Measurements from ENCODE around the gene BPIFB3.

DNA sequence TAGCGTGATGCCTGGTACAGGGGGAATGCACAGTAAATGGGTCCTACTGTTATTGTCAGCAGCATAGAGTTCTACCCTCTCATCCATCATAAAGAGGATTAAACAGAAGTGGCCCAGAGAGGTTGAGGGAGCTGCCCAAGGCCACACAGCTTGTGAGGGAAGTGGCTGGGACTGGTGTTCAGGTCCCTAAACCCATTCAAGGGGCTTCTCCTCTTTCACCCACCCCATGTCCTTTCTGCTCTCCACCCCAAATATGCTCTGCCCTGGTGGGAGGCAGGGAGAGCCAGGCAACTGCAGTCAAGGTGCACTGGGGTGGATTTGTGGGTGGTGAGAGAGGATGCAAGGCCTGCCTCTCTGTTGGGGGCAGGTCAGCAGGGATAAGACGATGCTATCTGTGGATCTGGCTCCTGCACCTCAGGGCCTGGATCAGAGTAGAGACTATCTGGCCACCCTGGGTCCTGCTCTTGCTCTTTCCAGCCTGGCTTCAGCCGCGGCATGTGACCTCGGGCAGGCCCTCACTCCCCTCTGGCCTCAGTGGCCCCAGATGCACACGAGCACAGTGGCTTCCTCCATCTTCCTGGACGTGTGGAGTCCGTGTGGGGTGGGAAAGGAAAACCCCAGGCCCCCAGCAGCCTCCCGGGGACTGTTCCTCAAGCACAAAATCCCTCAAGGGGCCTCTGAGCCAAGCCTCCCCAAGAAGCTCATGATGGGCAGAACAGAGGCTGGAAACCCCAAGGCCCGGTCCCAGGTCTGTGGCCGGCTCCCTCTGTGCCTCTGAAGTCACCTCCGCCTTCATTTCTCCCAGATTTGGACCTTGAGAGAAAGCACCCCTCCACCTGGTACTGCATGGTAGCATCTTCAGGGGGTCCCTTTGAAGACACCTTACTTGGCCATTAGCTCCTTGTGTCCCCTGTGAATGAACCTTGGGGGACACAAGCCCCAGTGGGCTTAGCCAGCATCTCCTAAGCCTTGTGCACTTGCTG, 25.6 kb upstream of the BPIFB3 start:
- no peak for TF ChIP-seq BHLHE40 (IDR thresholded peaks at IDR 0.05; ENCODE audit: low read length)
- TF ChIP-seq, protein P1, sequence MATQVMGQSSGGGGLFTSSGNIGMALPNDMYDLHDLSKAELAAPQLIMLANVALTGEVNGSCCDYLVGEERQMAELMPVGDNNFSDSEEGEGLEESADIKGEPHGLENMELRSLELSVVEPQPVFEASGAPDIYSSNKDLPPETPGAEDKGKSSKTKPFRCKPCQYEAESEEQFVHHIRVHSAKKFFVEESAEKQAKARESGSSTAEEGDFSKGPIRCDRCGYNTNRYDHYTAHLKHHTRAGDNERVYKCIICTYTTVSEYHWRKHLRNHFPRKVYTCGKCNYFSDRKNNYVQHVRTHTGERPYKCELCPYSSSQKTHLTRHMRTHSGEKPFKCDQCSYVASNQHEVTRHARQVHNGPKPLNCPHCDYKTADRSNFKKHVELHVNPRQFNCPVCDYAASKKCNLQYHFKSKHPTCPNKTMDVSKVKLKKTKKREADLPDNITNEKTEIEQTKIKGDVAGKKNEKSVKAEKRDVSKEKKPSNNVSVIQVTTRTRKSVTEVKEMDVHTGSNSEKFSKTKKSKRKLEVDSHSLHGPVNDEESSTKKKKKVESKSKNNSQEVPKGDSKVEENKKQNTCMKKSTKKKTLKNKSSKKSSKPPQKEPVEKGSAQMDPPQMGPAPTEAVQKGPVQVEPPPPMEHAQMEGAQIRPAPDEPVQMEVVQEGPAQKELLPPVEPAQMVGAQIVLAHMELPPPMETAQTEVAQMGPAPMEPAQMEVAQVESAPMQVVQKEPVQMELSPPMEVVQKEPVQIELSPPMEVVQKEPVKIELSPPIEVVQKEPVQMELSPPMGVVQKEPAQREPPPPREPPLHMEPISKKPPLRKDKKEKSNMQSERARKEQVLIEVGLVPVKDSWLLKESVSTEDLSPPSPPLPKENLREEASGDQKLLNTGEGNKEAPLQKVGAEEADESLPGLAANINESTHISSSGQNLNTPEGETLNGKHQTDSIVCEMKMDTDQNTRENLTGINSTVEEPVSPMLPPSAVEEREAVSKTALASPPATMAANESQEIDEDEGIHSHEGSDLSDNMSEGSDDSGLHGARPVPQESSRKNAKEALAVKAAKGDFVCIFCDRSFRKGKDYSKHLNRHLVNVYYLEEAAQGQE (IDR thresholded peaks at IDR 0.05; ENCODE audit: borderline replicate concordance in 1 of 2, low read depth in 1 of 2, low read length in 2 of 2), result no peak
- TF ChIP-seq ADNP (CRISPR knock-in tag; IDR thresholded peaks at IDR 0.05), result no peak
- no peak for TF ChIP-seq TRIM24 (CRISPR knock-in tag; IDR thresholded peaks at IDR 0.05)
- no peak for TF ChIP-seq CTCF (CRISPR knock-in tag; IDR thresholded peaks at IDR 0.05)
- no peak for TF ChIP-seq TBX2 (CRISPR knock-in tag; IDR thresholded peaks at IDR 0.05; ENCODE audit: borderline replicate concordance)
- TF ChIP-seq FOXK1 (CRISPR knock-in tag; IDR thresholded peaks at IDR 0.05; ENCODE audit: borderline replicate concordance, low read depth), result no peak
- TF ChIP-seq JUNB (CRISPR knock-in tag; IDR thresholded peaks at IDR 0.05; ENCODE audit: borderline replicate concordance), result no peak
- 0 out of 2 replicates have a peak, but pooled peaks have one; percentile 33 for TF ChIP-seq FOSL1 (CRISPR knock-in tag; IDR thresholded peaks at IDR 0.05; ENCODE audit: borderline replicate concordance)
- no peak for TF ChIP-seq ZBTB7B (CRISPR knock-in tag; IDR thresholded peaks at IDR 0.05)
- TF ChIP-seq ZNF644 (CRISPR knock-in tag; IDR thresholded peaks at IDR 0.05; ENCODE audit: low read depth), result no peak
